NCI-H226 (cell line): Measurements from ENCODE around the gene CYP19A1.

Source experiments
- DNase-seq: peaks from one replicate; pipeline ENCODE4 v3.0.0-alpha.2; 2015

The CYP19A1 gene

GRCh38 chr15:51322621-51323296, 15.6 kb downstream of the CYP19A1 start:
- no peak for DNase-seq

GRCh38 chr15:51321316-51321715, 17.1 kb downstream of the CYP19A1 start:
- DNase-seq: no peak

- no peak for DNase-seq
These were observed 17.6 kb downstream of the CYP19A1 start for GRCh38 chr15:51320843-51321242.

- DNase-seq: no peak
These were observed 18.9 kb downstream of the CYP19A1 start for GRCh38 chr15:51319539-51319938.

- DNase-seq: no peak
These were observed 19.8 kb downstream of the CYP19A1 start for GRCh38 chr15:51318382-51319150.

GRCh38 chr15:51316636-51317035, 21.8 kb downstream of the CYP19A1 start:
- DNase-seq: no peak

GRCh38 chr15:51315726-51316125, 22.7 kb downstream of the CYP19A1 start:
- no peak for DNase-seq

GRCh38 chr15:51314391-51315337, 23.7 kb downstream of the CYP19A1 start:
- no peak for DNase-seq

GRCh38 chr15:51313644-51314280, 24.6 kb downstream of the CYP19A1 start:
- no peak for DNase-seq

- DNase-seq: no peak
These were observed 25.4 kb downstream of the CYP19A1 start for GRCh38 chr15:51313074-51313393.

GRCh38 chr15:51312166-51313073, 26.0 kb downstream of the CYP19A1 start:
- DNase-seq: no peak

- no peak for DNase-seq
These were observed 26.9 kb downstream of the CYP19A1 start for GRCh38 chr15:51311510-51311909.

GRCh38 chr15:51310064-51310463, 28.3 kb downstream of the CYP19A1 start:
- DNase-seq: peak; percentile 38

GRCh38 chr15:51307811-51308210, 30.6 kb downstream of the CYP19A1 start:
- DNase-seq: no peak

GRCh38 chr15:51307325-51307724, 31.1 kb downstream of the CYP19A1 start:
- DNase-seq: no peak

- DNase-seq: no peak
These were observed 34.9 kb downstream of the CYP19A1 start for GRCh38 chr15:51303462-51303980.

GRCh38 chr15:51302480-51302879, 35.9 kb downstream of the CYP19A1 start:
- DNase-seq: no peak

GRCh38 chr15:51299187-51300015, 39.0 kb downstream of the CYP19A1 start:
- DNase-seq: no peak

- no peak for DNase-seq
These were observed 39.8 kb downstream of the CYP19A1 start for GRCh38 chr15:51298620-51299019.

- DNase-seq: no peak
These were observed 47.7 kb downstream of the CYP19A1 start for GRCh38 chr15:51290720-51291119.

- no peak for DNase-seq
These were observed 49.1 kb downstream of the CYP19A1 start for GRCh38 chr15:51289290-51289689.
